ENCODE measurements around the gene CHRNA4.

- no peak for TF ChIP-seq CTCF (IDR thresholded peaks at IDR 0.05; ENCODE audit: low read depth, low read length, poor library complexity, severe bottlenecking)
- TF ChIP-seq EZH2phosphoT487 (IDR thresholded peaks at IDR 0.05; ENCODE audit: borderline replicate concordance, low read length), result no peak
Observed at GRCh38 chr20:63317061-63317460, 44.1 kb downstream of the CHRNA4 start.

Data from DOHH2 (cell line).